ENCODE measurements around the gene USP1. TPM values are rescaled to one million over a fixed set of nuclear protein-coding genes. Genes with fewer than 3 reads are reported as not detected.

Gene USP1
- total and polyA plus RNA-seq, 10 of the 15 experiments (the other 5 are each of a cell fraction or from before 2014, with no cell fraction given) = 25.6 to 77.9 (median 48.1) TPM

- no peak for TF ChIP-seq RCOR1 (conservative IDR thresholded peaks at IDR 0.05; ENCODE audit: low read depth, low read length)
Observed at GRCh38 chr1:62389531-62389930, 47.3 kb upstream of the USP1 start (continued).

GRCh38 chr1:62390071-62390470 is 46.8 kb upstream of the USP1 start:
- Histone ChIP-seq H3K4me3 (no peak overlapping the region), H4K20me1 (ENCODE audit: control insufficient read depth, insufficient read depth) (no peaks in the 10 kb centered on the region), H3K79me2 (ENCODE audit: control insufficient read depth, insufficient read depth, low read length) (no peaks in the 10 kb centered on the region), H3K36me3 (ENCODE audit: control insufficient read depth in 2 of 2, insufficient read depth in 2 of 2, low read length in 1 of 2) (no peaks in the 10 kb centered on the region), H3K9ac (ENCODE audit: control insufficient read depth, insufficient read depth, low read length) (no peak overlapping the region), H3K27ac (ENCODE audit: control insufficient read depth, insufficient read depth) (no peak overlapping the region), H3K9me3 (replicated peaks; ENCODE audit: control insufficient read depth, insufficient read depth, low read length) (no peaks in the 10 kb centered on the region), H2AFZ (ENCODE audit: control insufficient read depth, low read depth, low read length) (no peak overlapping the region), H3K4me1 (ENCODE audit: control insufficient read depth, insufficient read depth, low read length) (no peaks in the 10 kb centered on the region), H3K27me3 (replicated peaks in 1 of 2; ENCODE audit: control insufficient read depth in 2 of 2, insufficient read depth in 2 of 2, low read length in 1 of 2) (no peaks in the 10 kb centered on the region), H3K4me2 (ENCODE audit: control insufficient read depth, insufficient read depth) (no peak overlapping the region)
- in situ Hi-C loops (cut with MboI) (no loop called here), intact Hi-C loops (cut with micrococcal nuclease; ENCODE audit: unreplicated experiment) (no loop called here)
- BruUV-seq (replicated peaks) = no TSS peak
- SMC1A ChIA-PET (ENCODE audit: uncharacterized antibody, unreplicated experiment) = no interaction called here
- 47% methylated on average over 7 of the region's 7 CpGs for WGBS (ENCODE audit: insufficient coverage, insufficient replicate concordance, low lambda C conversion rate, missing lambda C conversion rate)
- FAIRE-seq (no peak), DNase-seq (ENCODE audit: low read depth, low spot score) (no peak), ATAC-seq (no peak)
- POLR2A ChIA-PET = no interaction called here
- RAD21 ChIA-PET (ENCODE audit: unreplicated experiment) = no interaction called here
- CTCF ChIA-PET = interaction anchor here (2.4 kb wide), 1 partner anchor 355 kb away, joined by 5 read pairs; no protein-coding TSS in a partner anchor
- TF ChIP-seq FOXK2 (IDR thresholded peaks at IDR 0.05) = no peak
- TF ChIP-seq CEBPB (IDR thresholded peaks at IDR 0.05; ENCODE audit: borderline replicate concordance in 1 of 2, low read depth in 2 of 2, low read length in 2 of 2) = no peak
- no peak for TF ChIP-seq IRF5 (IDR thresholded peaks at IDR 0.05; ENCODE audit: borderline replicate concordance)
- TF ChIP-seq NR2C2 (IDR thresholded peaks at IDR 0.05; ENCODE audit: borderline replicate concordance, control insufficient read depth, insufficient read length, low read depth) = no peak
- TF ChIP-seq BCL11A (IDR thresholded peaks at IDR 0.05; ENCODE audit: low read depth, low read length) = no peak
- TF ChIP-seq PRDM15 (CRISPR knock-in tag; IDR thresholded peaks at IDR 0.05) = no peak
- no peak for TF ChIP-seq SRF (IDR thresholded peaks at IDR 0.05; ENCODE audit: low read depth in 2 of 2, low read length in 2 of 2)
- no peak for TF ChIP-seq SKIL (IDR thresholded peaks at IDR 0.05; ENCODE audit: low read depth, poor library complexity, severe bottlenecking)
- TF ChIP-seq POLR2AphosphoS2 (IDR thresholded peaks at IDR 0.05; ENCODE audit: low read depth, low read length) = no peak
- no peak for TF ChIP-seq RELA (IDR thresholded peaks at IDR 0.05; ENCODE audit: borderline replicate concordance, partially characterized antibody)
- TF ChIP-seq NBN (IDR thresholded peaks at IDR 0.05) = no peak
- no peak for TF ChIP-seq BMI1 (IDR thresholded peaks at IDR 0.05; ENCODE audit: borderline replicate concordance)
- no peak for TF ChIP-seq ZNF274 (IDR thresholded peaks at IDR 0.05; ENCODE audit: insufficient read depth, insufficient read length)
